Transverse colon (tissue), 4 donors: ENCODE measurements around the gene NBAS. TPM values are rescaled to one million over a fixed set of nuclear protein-coding genes. Genes with fewer than 3 reads are reported as not detected.

Experiments used
- DNase-seq: peaks from one replicate; pipeline ENCODE4 v3.0.0-alpha.2; 2019
- H3K27ac ChIP-seq, 4 donors: fragments of 200-600 bp; sonication (generic); 2 replicates each; pipeline ENCODE4 v1.5.1; 2016 to 2018; ENCODE audit warnings: inconsistent platforms in 4 of 4
- H3K27me3 ChIP-seq: fragments of 200-600 bp; sonication (generic); 2 replicates; pipeline ENCODE4 v1.5.1; 2017; ENCODE audit warnings: inconsistent platforms
- H3K36me3 ChIP-seq, 4 donors: fragments of 200-600 bp; sonication (generic); 2 replicates each; pipeline ENCODE4 v1.5.1; 2017 to 2019; ENCODE audit warnings: inconsistent platforms in 4 of 4
- H3K4me1 ChIP-seq, 4 donors: fragments of 200-600 bp; sonication (generic); 2 replicates each; pipeline ENCODE4 v1.5.1; 2017 to 2020; ENCODE audit warnings: inconsistent platforms in 4 of 4
- H3K4me3 ChIP-seq, 4 donors: fragments of 200-600 bp; sonication (generic); 1 replicate in 1 of 4; 2 replicates in 3 of 4; pipeline versions ENCODE4 v1.5.1 to v1.6.1; 2017 to 2019; ENCODE audit warnings: inconsistent platforms in 4 of 4
- H3K9me3 ChIP-seq, 2 donors: fragments of 200-600 bp; sonication (generic); 2 replicates each; pipeline ENCODE4 v1.5.1; 2017 to 2019; ENCODE audit warnings: inconsistent platforms in 2 of 2
- EP300 ChIP-seq: sonication (generic); formaldehyde crosslinking; IDR thresholded peaks from one replicate; pipeline ENCODE4 v1.6.1; 2017; ENCODE audit warnings: antibody characterized with exemption, low read depth
- POLR2A ChIP-seq: fragments of 450-650 bp; IDR thresholded peaks from one replicate; pipeline ENCODE4 v1.6.1; 2016; ENCODE audit warnings: antibody characterized with exemption, mild to moderate bottlenecking, moderate library complexity
- POLR2AphosphoS5 ChIP-seq, 3 donors: sonication (generic); formaldehyde crosslinking; IDR thresholded peaks; one replicate each; pipeline ENCODE4 v1.6.1; 2016; ENCODE audit warnings: antibody characterized with exemption in 3 of 3
- WGBS, 2 donors: methylation state at CpG; one replicate each; pipeline ENCODE4 v1.1.5; 2018; ENCODE audit warnings: low coverage in 1 of 2; 5-methylcytosine and 5-hydroxymethylcytosine counted together
- in situ Hi-C, 4 donors: fragments of 200-750 bp; cut with MboI; loops; one replicate each; pipeline versions ENCODE4 v1.15.0 to v1.15.1; 2017; ENCODE audit warnings: low sequenced_read_pairs in 3 of 4, low pct_ligation_motif_present in 1 of 4, low pct_unique_long_range_greater_than_20kb in 1 of 4
- intact Hi-C: fragments of 100-400 bp; cut with DNase I; formaldehyde crosslinking; loops from one replicate; pipeline ENCODE4 v1.15.1; 2023; ENCODE audit warnings: low total_unique reads
- total RNA-seq, 4 donors: library from RNA; depleted of rRNA; stranded (reverse); fragments of >200 nt; gene quantifications; one replicate each; pipeline ENCODE4 v1.1.0, GENCODE V29; 2016
- TF ChIP-seq, protein P1 (sequence below), 5 experiments: fragments of 200-600 bp in 3 of 5; fragments of 450-650 bp in 2 of 5; sonication (generic) in 3 of 5; IDR thresholded peaks; 1 replicate in 2 of 5; 2 replicates in 3 of 5; pipeline ENCODE4 v1.5.1; 2016 to 2017; ENCODE audit warnings: antibody characterized with exemption in 5 of 5, inconsistent platforms in 3 of 5, mild to moderate bottlenecking in 2 of 5, moderate library complexity in 1 of 5

Gene NBAS
- total RNA-seq, 4 donors from 2014 or later = 30.6 to 43.2 (median 34.5) TPM

DNA sequence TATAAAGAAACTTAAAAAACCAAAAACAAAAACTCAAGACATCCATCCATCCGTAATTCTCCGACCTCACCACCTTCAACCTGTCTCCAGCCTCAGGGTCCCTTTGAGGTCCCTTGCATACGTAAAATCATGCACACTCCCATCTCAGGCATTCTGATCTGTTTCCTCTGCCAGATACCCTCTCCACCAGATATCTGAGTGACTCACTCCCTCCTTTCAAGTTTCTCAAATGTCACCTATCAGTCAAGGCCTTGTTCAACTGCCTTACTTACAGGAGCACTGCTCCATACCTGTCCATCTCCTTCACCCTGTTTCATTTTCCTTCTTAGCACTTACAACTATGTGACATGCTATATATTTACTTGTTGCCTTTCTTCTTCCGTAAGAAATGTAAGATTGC is 369.3 kb downstream of the NBAS start:
- WGBS, 2 donors = 98 to 100% methylated on average over 4 of the region's 4 CpGs
- in situ Hi-C loops = no loop called here
- H3K4me1 ChIP-seq = no peaks in the 10 kb centered on the region
- intact Hi-C loops = no loop called here
- no peak for DNase-seq
- H3K36me3 ChIP-seq = no peaks in the 10 kb centered on the region
- no peaks in the 10 kb centered on the region for H3K27me3 ChIP-seq
- no peaks in the 10 kb centered on the region for H3K9me3 ChIP-seq
- TF ChIP-seq POLR2A (no peak), POLR2AphosphoS5 (IDR thresholded peaks at IDR 0.05) (no peak), EP300 (no peak)
- TF ChIP-seq, protein P1, sequence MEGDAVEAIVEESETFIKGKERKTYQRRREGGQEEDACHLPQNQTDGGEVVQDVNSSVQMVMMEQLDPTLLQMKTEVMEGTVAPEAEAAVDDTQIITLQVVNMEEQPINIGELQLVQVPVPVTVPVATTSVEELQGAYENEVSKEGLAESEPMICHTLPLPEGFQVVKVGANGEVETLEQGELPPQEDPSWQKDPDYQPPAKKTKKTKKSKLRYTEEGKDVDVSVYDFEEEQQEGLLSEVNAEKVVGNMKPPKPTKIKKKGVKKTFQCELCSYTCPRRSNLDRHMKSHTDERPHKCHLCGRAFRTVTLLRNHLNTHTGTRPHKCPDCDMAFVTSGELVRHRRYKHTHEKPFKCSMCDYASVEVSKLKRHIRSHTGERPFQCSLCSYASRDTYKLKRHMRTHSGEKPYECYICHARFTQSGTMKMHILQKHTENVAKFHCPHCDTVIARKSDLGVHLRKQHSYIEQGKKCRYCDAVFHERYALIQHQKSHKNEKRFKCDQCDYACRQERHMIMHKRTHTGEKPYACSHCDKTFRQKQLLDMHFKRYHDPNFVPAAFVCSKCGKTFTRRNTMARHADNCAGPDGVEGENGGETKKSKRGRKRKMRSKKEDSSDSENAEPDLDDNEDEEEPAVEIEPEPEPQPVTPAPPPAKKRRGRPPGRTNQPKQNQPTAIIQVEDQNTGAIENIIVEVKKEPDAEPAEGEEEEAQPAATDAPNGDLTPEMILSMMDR (IDR thresholded peaks at IDR 0.05) = no peak
- H3K27ac ChIP-seq = no peak overlapping the region
- no peak overlapping the region for H3K4me3 ChIP-seq

DNA sequence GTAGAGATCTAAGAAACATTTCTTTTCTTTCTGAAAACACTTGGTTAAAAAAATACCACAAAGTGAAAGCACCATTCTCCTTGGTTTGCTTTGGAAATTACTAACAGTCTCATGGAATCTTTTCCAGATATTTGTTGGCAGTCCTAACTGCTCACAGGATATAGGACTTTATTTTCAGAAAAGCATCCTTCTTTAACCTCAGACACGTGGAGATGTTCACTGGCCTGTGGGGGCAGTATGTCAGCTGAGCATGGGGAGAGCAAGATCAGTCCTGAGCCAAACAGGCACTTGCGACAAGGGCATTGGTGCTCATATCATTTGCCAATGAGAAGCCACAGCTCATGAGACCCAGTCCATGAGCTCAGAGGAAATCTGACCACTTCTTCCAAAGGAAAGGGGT is 371.9 kb downstream of the NBAS start:
- H3K4me1 ChIP-seq = no peaks in the 10 kb centered on the region
- TF ChIP-seq, protein P1 (IDR thresholded peaks at IDR 0.05) = no peak
- no peak for TF ChIP-seq EP300
- no peak for TF ChIP-seq POLR2A
- no peak for TF ChIP-seq POLR2AphosphoS5 (IDR thresholded peaks at IDR 0.05)
- no peaks in the 10 kb centered on the region for H3K36me3 ChIP-seq
- H3K4me3 ChIP-seq = no peak overlapping the region
- no peak overlapping the region for H3K27ac ChIP-seq
- H3K9me3 ChIP-seq = no peaks in the 10 kb centered on the region
- whole genome bisulfite sequencing, 2 donors = 75 to 79% methylated on average over 2 of the region's 2 CpGs
- in situ Hi-C loops = no loop called here
- H3K27me3 ChIP-seq = no peaks in the 10 kb centered on the region
- no peak for DNase-seq
- intact Hi-C loops = no loop called here

DNA sequence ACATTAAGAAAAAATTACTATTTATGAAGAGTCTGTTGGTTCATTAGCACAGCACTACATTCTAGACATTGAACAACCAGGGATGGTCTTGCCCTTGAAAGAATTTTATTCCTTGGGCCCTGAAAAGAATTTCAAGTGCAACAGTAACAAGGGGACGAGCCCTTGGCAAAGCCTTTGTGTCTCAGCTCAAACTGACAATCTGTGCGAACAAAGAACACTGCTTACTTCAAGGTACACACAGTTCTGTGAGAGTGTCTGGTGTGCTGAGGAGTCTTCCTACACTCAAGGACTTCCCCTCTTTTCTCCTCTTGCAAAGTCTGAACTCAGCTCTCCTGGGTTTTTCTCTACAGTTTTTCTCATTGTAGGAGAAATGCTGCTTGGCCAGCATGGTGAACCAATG is 373.4 kb downstream of the NBAS start:
- H3K36me3 ChIP-seq = no peaks in the 10 kb centered on the region
- no peak overlapping the region for H3K27ac ChIP-seq
- intact Hi-C loops = no loop called here
- in situ Hi-C loops = no loop called here
- no peaks in the 10 kb centered on the region for H3K4me1 ChIP-seq
- no peaks in the 10 kb centered on the region for H3K27me3 ChIP-seq
- no peaks in the 10 kb centered on the region for H3K9me3 ChIP-seq
- 88% methylated on average over 2 of the region's 2 CpGs; no CpG with 5 or more reads in 1 of the 2 donors for WGBS, 2 donors
- DNase-seq = no peak
- no peak overlapping the region for H3K4me3 ChIP-seq
- TF ChIP-seq POLR2AphosphoS5 (IDR thresholded peaks at IDR 0.05) (no peak), POLR2A (no peak), EP300 (no peak)
- TF ChIP-seq, protein P1 (IDR thresholded peaks at IDR 0.05) = no peak

DNA sequence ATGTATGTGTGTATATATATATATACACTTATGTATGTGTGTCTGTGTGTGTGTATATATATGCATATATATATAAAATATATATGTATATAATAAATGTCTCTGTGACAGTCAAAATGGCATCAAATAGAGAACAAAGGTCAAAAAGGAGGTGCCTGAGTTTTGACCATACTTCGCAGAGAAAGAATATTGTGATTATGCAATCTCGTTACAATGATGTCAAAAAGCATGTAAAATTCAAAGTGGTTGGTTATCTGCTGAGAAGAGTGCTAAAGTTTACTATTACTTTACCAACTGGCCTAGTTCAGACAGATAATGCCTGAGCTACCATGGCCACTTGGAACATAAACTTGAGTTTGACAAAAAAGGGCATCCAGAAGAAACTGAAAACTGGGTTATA is 375.0 kb downstream of the NBAS start:
- no peaks in the 10 kb centered on the region for H3K27me3 ChIP-seq
- no peak overlapping the region for H3K27ac ChIP-seq
- DNase-seq = no peak
- H3K4me1 ChIP-seq = no peaks in the 10 kb centered on the region
- H3K9me3 ChIP-seq = no peaks in the 10 kb centered on the region
- WGBS, 2 donors = 93 to 100% methylated on average over 2 of the region's 2 CpGs
- in situ Hi-C loops = no loop called here
- intact Hi-C loops = no loop called here
- no peak overlapping the region for H3K4me3 ChIP-seq
- no peaks in the 10 kb centered on the region for H3K36me3 ChIP-seq
- TF ChIP-seq POLR2AphosphoS5 (IDR thresholded peaks at IDR 0.05) (no peak), EP300 (no peak), POLR2A (no peak)
- TF ChIP-seq, protein P1 (IDR thresholded peaks at IDR 0.05) = no peak
